ENCODE measurements around the gene ATP8B3. TPM values are rescaled to one million over a fixed set of nuclear protein-coding genes. Genes with fewer than 3 reads are reported as not detected.

The ATP8B3 gene
- total RNA-seq, 2 donors from 2014 or later = 0.52 TPM; not detected in 1

- no peak overlapping the region for H3K4me3 ChIP-seq
- H3K27me3 ChIP-seq = peaks cover 0 to 12% of the 10 kb centered on the region in 2 donors
- ATAC-seq (no peak), DNase-seq (no peak)
- H3K9me3 ChIP-seq = no peaks in the 10 kb centered on the region
- intact Hi-C loops (cut with DNase I) = no loop called here
- TF ChIP-seq CTCF (IDR thresholded peaks at IDR 0.05) (no peak), POLR2A (IDR thresholded peaks at IDR 0.05) (no peak)
- no peaks in the 10 kb centered on the region for H3K36me3 ChIP-seq (replicated peaks in 1 of 2; ENCODE audit: insufficient read depth in 1 of 2, low read depth in 2 of 2)
- 69 to 80% methylated on average over 9 to 20 of the region's 20 CpGs for WGBS, 2 donors
- peaks cover 6% of the 10 kb centered on the region for H3K4me1 ChIP-seq
- no peak overlapping the region for H3K27ac ChIP-seq
Measured at GRCh38 chr19:1794424-1795172, 17.5 kb downstream of the ATP8B3 start.

GRCh38 chr19:1791879-1792278 is 20.2 kb downstream of the ATP8B3 start:
- H3K36me3 ChIP-seq (replicated peaks in 1 of 2; ENCODE audit: insufficient read depth in 1 of 2, low read depth in 2 of 2) = no peaks in the 10 kb centered on the region
- H3K27me3 ChIP-seq = peaks cover 0 to 14% of the 10 kb centered on the region in 2 donors
- H3K27ac ChIP-seq = no peak overlapping the region
- ATAC-seq (no peak), DNase-seq (no peak)
- TF ChIP-seq CTCF (IDR thresholded peaks at IDR 0.05) = no peak
- no peak for TF ChIP-seq POLR2A (IDR thresholded peaks at IDR 0.05)
- 72% methylated on average over 14 of the region's 14 CpGs; no CpG with 5 or more reads in 1 of the 2 donors for WGBS, 2 donors
- H3K4me3 ChIP-seq = no peak overlapping the region
- H3K9me3 ChIP-seq = no peaks in the 10 kb centered on the region
- peaks cover 10% of the 10 kb centered on the region for H3K4me1 ChIP-seq
- intact Hi-C loops (cut with DNase I) = no loop called here

- WGBS, 2 donors = 29 to 42% methylated on average over 2 of the region's 7 CpGs
Measured at GRCh38 chr19:1790054-1790792, 21.9 kb downstream of the ATP8B3 start.

GRCh38 chr19:1789261-1790041 is 22.6 kb downstream of the ATP8B3 start:
- TF ChIP-seq CTCF (IDR thresholded peaks at IDR 0.05) (no peak), POLR2A (IDR thresholded peaks at IDR 0.05) (no peak)
- Histone ChIP-seq H3K4me1 (peaks cover 5% of the 10 kb centered on the region), H3K4me3 (no peak overlapping the region), H3K27ac (no peak overlapping the region), H3K9me3 (no peaks in the 10 kb centered on the region), H3K36me3 (replicated peaks in 1 of 2; ENCODE audit: insufficient read depth in 1 of 2, low read depth in 2 of 2) (no peaks in the 10 kb centered on the region), H3K27me3 (peaks cover 0 to 5% of the 10 kb centered on the region in 2 donors)
- 16% methylated on average over 45 of the region's 59 CpGs; no CpG with 5 or more reads in 1 of the 2 donors for WGBS, 2 donors
- no peak for DNase-seq
- ATAC-seq = peak; percentile 29
- intact Hi-C loops (cut with DNase I) = no loop called here

More at GRCh38 chr19:1790054-1790792, 21.9 kb downstream of the ATP8B3 start:
- Histone ChIP-seq H3K4me3 (no peak overlapping the region), H3K27me3 (peaks cover 0 to 5% of the 10 kb centered on the region in 2 donors), H3K27ac (no peak overlapping the region), H3K4me1 (peaks cover 5% of the 10 kb centered on the region), H3K36me3 (replicated peaks in 1 of 2; ENCODE audit: insufficient read depth in 1 of 2, low read depth in 2 of 2) (no peaks in the 10 kb centered on the region), H3K9me3 (no peaks in the 10 kb centered on the region)
- intact Hi-C loops (cut with DNase I) = no loop called here
- ATAC-seq (no peak), DNase-seq (no peak)
- no peak for TF ChIP-seq POLR2A (IDR thresholded peaks at IDR 0.05)
- TF ChIP-seq CTCF (IDR thresholded peaks at IDR 0.05) = no peak
